Midbrain (tissue), 1 donor: ENCODE measurements around the gene ZNF219.
A peak's percentile ranks its signal among the peaks of the same experiment; 100 is the strongest.
"Not testable (repeated sequence)": the region's sequence is repeated elsewhere in the genome, so short reads cannot be mapped to it uniquely, and the experiment has no call there.

Experiments used
- DNase-seq: peaks from one replicate; lab custom pipeline; 2025; lab: John Stamatoyannopoulos, UW

The ZNF219 gene

GRCh38 chr14:21043387-21043973 is 55.0 kb downstream of the ZNF219 start:
- DNase-seq = no peak

- peak; percentile 63 for DNase-seq
Observed at GRCh38 chr14:21042918-21043317, 55.5 kb downstream of the ZNF219 start.

- no peak for DNase-seq
Observed at GRCh38 chr14:21041676-21042433, 56.6 kb downstream of the ZNF219 start, which contains the start of gene RNASE7. TSS of gene RNASE7 (plus strand) at chr14:21042362. CDS start at chr14:21042993, 631 bp downstream.

- not testable (repeated sequence) for DNase-seq
Observed at GRCh38 chr14:21040941-21041340, 57.5 kb downstream of the ZNF219 start.

GRCh38 chr14:21040370-21040925 is 58.0 kb downstream of the ZNF219 start:
- DNase-seq = no peak
